GM23338 (cell line): ENCODE data around the gene C10orf90. TPM values are rescaled to one million over a fixed set of nuclear protein-coding genes. Genes with fewer than 3 reads are reported as not detected.

ENCODE experiments used
- ATAC-seq: fragments of 200-7000 bp; cut with Tn5 transposase; 3 replicates; pipeline ENCODE4 v1.9.1; 2020
- DNase-seq: peaks from one replicate; pipeline ENCODE4 v3.0.0-alpha.2; 2015; ENCODE audit warnings: low spot score
- H2AFZ ChIP-seq: fragments of 200-600 bp; sonication (generic); 2 replicates; pipeline ENCODE4 v1.8.0; 2016; ENCODE audit warnings: antibody characterized with exemption, mild to moderate bottlenecking, moderate library complexity
- H3F3A ChIP-seq: fragments of 200-600 bp; sonication (generic); replicated peaks from 2 replicates; pipeline ENCODE4 v1.8.0; 2017; ENCODE audit warnings: antibody characterized with exemption, mixed run types, low read depth
- H3K27ac ChIP-seq: fragments of 200-600 bp; sonication (generic); 2 replicates; pipeline ENCODE4 v1.6.1; 2016; ENCODE audit warnings: low read depth
- H3K27me3 ChIP-seq: fragments of 200-600 bp; sonication (generic); 2 replicates; pipeline ENCODE4 v1.8.0; 2016; ENCODE audit warnings: mild to moderate bottlenecking, mixed run types, moderate library complexity; ENCODE audit not compliant: insufficient read depth
- H3K36me3 ChIP-seq: fragments of 200-600 bp; sonication (generic); 2 replicates; pipeline ENCODE4 v1.8.0; 2016; ENCODE audit warnings: mild to moderate bottlenecking; ENCODE audit not compliant: insufficient read depth
- H3K4me1 ChIP-seq: fragments of 200-600 bp; sonication (generic); 2 replicates; pipeline ENCODE4 v1.8.0; 2016; ENCODE audit warnings: mild to moderate bottlenecking, moderate library complexity; ENCODE audit not compliant: insufficient read depth
- H3K4me2 ChIP-seq: fragments of 200-600 bp; sonication (generic); 2 replicates; pipeline ENCODE4 v1.7.1; 2017; ENCODE audit warnings: mixed run types
- H3K4me3 ChIP-seq: fragments of 200-600 bp; sonication (generic); 2 replicates; pipeline ENCODE4 v1.6.1; 2016; ENCODE audit warnings: mixed run types
- H3K79me2 ChIP-seq: fragments of 200-600 bp; sonication (generic); replicated peaks from 2 replicates; pipeline ENCODE4 v1.8.0; 2017; ENCODE audit warnings: mild to moderate bottlenecking; ENCODE audit not compliant: insufficient read depth
- H3K9me2 ChIP-seq: fragments of 200-600 bp; sonication (generic); 2 replicates; pipeline ENCODE4 v1.8.0; 2017; ENCODE audit not compliant: insufficient read depth
- H4K20me1 ChIP-seq: fragments of 200-600 bp; sonication (generic); replicated peaks from 2 replicates; pipeline ENCODE4 v1.8.0; 2017; ENCODE audit warnings: mild to moderate bottlenecking; ENCODE audit not compliant: insufficient read depth
- H3K27ac Mint-ChIP-seq: 2 replicates; pipeline ENCODE4 v1.8.0; 2020; ENCODE audit warnings: inconsistent platforms, mild to moderate bottlenecking, moderate library complexity, mixed read lengths
- H3K27me3 Mint-ChIP-seq: 3 replicates; pipeline ENCODE4 v1.8.0; 2022; ENCODE audit warnings: low read depth, mild to moderate bottlenecking, moderate library complexity, mixed read lengths, inconsistent platforms; ENCODE audit not compliant: insufficient read depth, poor library complexity
- H3K36me3 Mint-ChIP-seq: 3 replicates; pipeline ENCODE4 v1.8.0; 2021; ENCODE audit warnings: low read depth, mild to moderate bottlenecking, inconsistent platforms, moderate library complexity, mixed read lengths
- H3K4me1 Mint-ChIP-seq: 3 replicates; pipeline ENCODE4 v1.8.0; 2020; ENCODE audit warnings: mild to moderate bottlenecking, inconsistent platforms, mixed read lengths
- H3K4me3 Mint-ChIP-seq: 3 replicates; pipeline ENCODE4 v1.8.0; 2021; ENCODE audit warnings: moderate library complexity, mild to moderate bottlenecking, inconsistent platforms, mixed read lengths
- H3K9me3 Mint-ChIP-seq: 3 replicates; pipeline ENCODE4 v1.8.0; 2020; ENCODE audit warnings: moderate library complexity, mild to moderate bottlenecking, inconsistent platforms, mixed read lengths
- CREB1 ChIP-seq: fragments of 250-450 bp; sonication (Bioruptor Pico); IDR thresholded peaks from 2 replicates; pipeline ENCODE4 v1.5.0; 2020; ENCODE audit warnings: low read depth, mild to moderate bottlenecking, moderate library complexity
- EZH2 ChIP-seq: fragments of 200-600 bp; sonication (generic); IDR thresholded peaks from one replicate; pipeline ENCODE4 v1.8.0; 2017; ENCODE audit warnings: antibody characterized with exemption, mild to moderate bottlenecking, low read depth; ENCODE audit not compliant: unreplicated experiment
- EZH2phosphoT487 ChIP-seq: fragments of 200-600 bp; sonication (generic); IDR thresholded peaks from one replicate; pipeline ENCODE4 v1.8.1; 2018; ENCODE audit warnings: antibody characterized with exemption; ENCODE audit not compliant: unreplicated experiment
- JUNB ChIP-seq: IDR thresholded peaks from one replicate; pipeline ENCODE4 v1.6.1; 2016; ENCODE audit warnings: antibody characterized with exemption; ENCODE audit not compliant: unreplicated experiment
- NANOG ChIP-seq: IDR thresholded peaks from 2 replicates; pipeline ENCODE4 v1.6.1; 2016; ENCODE audit warnings: antibody characterized with exemption, borderline replicate concordance
- POLR2AphosphoS5 ChIP-seq: IDR thresholded peaks from 2 replicates; pipeline ENCODE4 v1.6.1; 2016; ENCODE audit warnings: antibody characterized with exemption, low read depth
- STAT1 ChIP-seq: IDR thresholded peaks from one replicate; pipeline ENCODE4 v1.6.1; 2016; ENCODE audit warnings: antibody characterized with exemption; ENCODE audit not compliant: unreplicated experiment
- ZNF114 ChIP-seq: fragments of 250-450 bp; sonication (Bioruptor Pico); IDR thresholded peaks from 2 replicates; pipeline ENCODE4 v1.5.0; 2020; ENCODE audit warnings: mild to moderate bottlenecking, moderate library complexity
- ZNF331 ChIP-seq: fragments of 250-450 bp; sonication (Bioruptor Pico); IDR thresholded peaks from 2 replicates; pipeline ENCODE4 v1.5.0; 2020; ENCODE audit warnings: low read depth, mild to moderate bottlenecking, moderate library complexity
- polyA plus RNA-seq: library from polyadenylated mRNA; unstranded; fragments of >200 nt; fragmentation: Nextera tagmentation; extraction: Ambion mirVana; gene quantifications from 2 replicates; pipeline ENCODE4 v1.2.1, GENCODE V29; 2016
- total RNA-seq: library from RNA; depleted of rRNA; stranded (reverse); fragments of >200 nt; shearing (Covaris generic); gene quantifications from 2 replicates; pipeline ENCODE4 v1.2.3, GENCODE V29; 2014
- TF ChIP-seq, protein P1 (sequence below), 2 experiments: fragments of 200-600 bp in 1 of 2; sonication (generic) in 1 of 2; conservative IDR thresholded peaks; 2 replicates each; pipeline versions ENCODE4 v1.5.1 to v1.6.1; 2016 to 2017; ENCODE audit warnings: antibody characterized with exemption in 2 of 2, low read depth in 2 of 2, mild to moderate bottlenecking in 2 of 2, moderate library complexity in 1 of 2
- TF ChIP-seq, protein P2 (sequence below): IDR thresholded peaks from one replicate; pipeline ENCODE4 v1.6.1; 2018; ENCODE audit warnings: antibody characterized with exemption; ENCODE audit not compliant: unreplicated experiment
- TF ChIP-seq, protein P3 (sequence below): fragments of 250-450 bp; sonication (Bioruptor Pico); IDR thresholded peaks from 2 replicates; pipeline ENCODE4 v1.5.0; 2020; ENCODE audit warnings: mild to moderate bottlenecking, moderate library complexity
- TF ChIP-seq, protein P4 (sequence below): IDR thresholded peaks from 2 replicates; pipeline ENCODE4 v1.6.1; 2016; ENCODE audit warnings: antibody characterized with exemption

C10orf90 gene
- total and polyA plus RNA-seq, 2 experiments from 2014 or later: 0.76 to 0.97 TPM

DNA sequence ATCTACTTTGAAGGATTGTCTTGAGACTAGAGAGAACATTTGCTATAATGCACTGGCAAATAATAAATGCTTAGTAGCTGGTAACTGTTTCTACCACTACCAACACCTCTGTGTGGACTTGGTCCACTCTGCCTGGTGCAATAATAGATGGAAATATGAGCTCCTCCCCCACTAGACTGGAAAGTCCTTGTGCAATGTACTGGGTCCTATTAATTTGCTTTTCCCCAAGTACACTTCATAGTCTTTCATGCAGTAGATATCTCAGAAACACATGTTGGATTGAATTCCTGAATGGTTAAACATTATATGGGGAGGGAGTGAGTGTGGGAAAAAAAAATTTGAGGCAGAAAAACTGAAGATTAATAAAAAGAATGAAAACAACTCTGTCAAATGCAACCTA lies 119.3 kb downstream of the C10orf90 start:
- ATAC-seq (no peak), DNase-seq (no peak)

More for the DNA sequence above, 119.3 kb downstream of the C10orf90 start:
- H3K4me3 ChIP-seq: no peak overlapping the region
- no peaks in the 10 kb centered on the region for H3K36me3 ChIP-seq
- H3F3A ChIP-seq: no peaks in the 10 kb centered on the region
- no peaks in the 10 kb centered on the region for H3K79me2 ChIP-seq
- Mint-ChIP-seq H3K9me3 (no peaks in the 10 kb centered on the region; the same call in 2 of the 3 replicates), H3K4me1 (peaks cover 16% of the 10 kb centered on the region), H3K4me3 (no peak overlapping the region), H3K27me3 (peaks cover 3% of the 10 kb centered on the region), H3K36me3 (no peaks in the 10 kb centered on the region), H3K27ac (no peak overlapping the region)
- TF ChIP-seq CREB1: no peak
- TF ChIP-seq, protein P1, sequence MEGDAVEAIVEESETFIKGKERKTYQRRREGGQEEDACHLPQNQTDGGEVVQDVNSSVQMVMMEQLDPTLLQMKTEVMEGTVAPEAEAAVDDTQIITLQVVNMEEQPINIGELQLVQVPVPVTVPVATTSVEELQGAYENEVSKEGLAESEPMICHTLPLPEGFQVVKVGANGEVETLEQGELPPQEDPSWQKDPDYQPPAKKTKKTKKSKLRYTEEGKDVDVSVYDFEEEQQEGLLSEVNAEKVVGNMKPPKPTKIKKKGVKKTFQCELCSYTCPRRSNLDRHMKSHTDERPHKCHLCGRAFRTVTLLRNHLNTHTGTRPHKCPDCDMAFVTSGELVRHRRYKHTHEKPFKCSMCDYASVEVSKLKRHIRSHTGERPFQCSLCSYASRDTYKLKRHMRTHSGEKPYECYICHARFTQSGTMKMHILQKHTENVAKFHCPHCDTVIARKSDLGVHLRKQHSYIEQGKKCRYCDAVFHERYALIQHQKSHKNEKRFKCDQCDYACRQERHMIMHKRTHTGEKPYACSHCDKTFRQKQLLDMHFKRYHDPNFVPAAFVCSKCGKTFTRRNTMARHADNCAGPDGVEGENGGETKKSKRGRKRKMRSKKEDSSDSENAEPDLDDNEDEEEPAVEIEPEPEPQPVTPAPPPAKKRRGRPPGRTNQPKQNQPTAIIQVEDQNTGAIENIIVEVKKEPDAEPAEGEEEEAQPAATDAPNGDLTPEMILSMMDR (conservative IDR thresholded peaks at IDR 0.05; ENCODE audit: low read depth in 2 of 2): no peak
- TF ChIP-seq, protein P2, sequence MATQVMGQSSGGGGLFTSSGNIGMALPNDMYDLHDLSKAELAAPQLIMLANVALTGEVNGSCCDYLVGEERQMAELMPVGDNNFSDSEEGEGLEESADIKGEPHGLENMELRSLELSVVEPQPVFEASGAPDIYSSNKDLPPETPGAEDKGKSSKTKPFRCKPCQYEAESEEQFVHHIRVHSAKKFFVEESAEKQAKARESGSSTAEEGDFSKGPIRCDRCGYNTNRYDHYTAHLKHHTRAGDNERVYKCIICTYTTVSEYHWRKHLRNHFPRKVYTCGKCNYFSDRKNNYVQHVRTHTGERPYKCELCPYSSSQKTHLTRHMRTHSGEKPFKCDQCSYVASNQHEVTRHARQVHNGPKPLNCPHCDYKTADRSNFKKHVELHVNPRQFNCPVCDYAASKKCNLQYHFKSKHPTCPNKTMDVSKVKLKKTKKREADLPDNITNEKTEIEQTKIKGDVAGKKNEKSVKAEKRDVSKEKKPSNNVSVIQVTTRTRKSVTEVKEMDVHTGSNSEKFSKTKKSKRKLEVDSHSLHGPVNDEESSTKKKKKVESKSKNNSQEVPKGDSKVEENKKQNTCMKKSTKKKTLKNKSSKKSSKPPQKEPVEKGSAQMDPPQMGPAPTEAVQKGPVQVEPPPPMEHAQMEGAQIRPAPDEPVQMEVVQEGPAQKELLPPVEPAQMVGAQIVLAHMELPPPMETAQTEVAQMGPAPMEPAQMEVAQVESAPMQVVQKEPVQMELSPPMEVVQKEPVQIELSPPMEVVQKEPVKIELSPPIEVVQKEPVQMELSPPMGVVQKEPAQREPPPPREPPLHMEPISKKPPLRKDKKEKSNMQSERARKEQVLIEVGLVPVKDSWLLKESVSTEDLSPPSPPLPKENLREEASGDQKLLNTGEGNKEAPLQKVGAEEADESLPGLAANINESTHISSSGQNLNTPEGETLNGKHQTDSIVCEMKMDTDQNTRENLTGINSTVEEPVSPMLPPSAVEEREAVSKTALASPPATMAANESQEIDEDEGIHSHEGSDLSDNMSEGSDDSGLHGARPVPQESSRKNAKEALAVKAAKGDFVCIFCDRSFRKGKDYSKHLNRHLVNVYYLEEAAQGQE: no peak
- TF ChIP-seq POLR2AphosphoS5: no peak
- no peak for TF ChIP-seq ZNF114 (CRISPR knock-in tag)
- no peak for TF ChIP-seq NANOG
- no peak for TF ChIP-seq EZH2phosphoT487
- TF ChIP-seq, protein P3, sequence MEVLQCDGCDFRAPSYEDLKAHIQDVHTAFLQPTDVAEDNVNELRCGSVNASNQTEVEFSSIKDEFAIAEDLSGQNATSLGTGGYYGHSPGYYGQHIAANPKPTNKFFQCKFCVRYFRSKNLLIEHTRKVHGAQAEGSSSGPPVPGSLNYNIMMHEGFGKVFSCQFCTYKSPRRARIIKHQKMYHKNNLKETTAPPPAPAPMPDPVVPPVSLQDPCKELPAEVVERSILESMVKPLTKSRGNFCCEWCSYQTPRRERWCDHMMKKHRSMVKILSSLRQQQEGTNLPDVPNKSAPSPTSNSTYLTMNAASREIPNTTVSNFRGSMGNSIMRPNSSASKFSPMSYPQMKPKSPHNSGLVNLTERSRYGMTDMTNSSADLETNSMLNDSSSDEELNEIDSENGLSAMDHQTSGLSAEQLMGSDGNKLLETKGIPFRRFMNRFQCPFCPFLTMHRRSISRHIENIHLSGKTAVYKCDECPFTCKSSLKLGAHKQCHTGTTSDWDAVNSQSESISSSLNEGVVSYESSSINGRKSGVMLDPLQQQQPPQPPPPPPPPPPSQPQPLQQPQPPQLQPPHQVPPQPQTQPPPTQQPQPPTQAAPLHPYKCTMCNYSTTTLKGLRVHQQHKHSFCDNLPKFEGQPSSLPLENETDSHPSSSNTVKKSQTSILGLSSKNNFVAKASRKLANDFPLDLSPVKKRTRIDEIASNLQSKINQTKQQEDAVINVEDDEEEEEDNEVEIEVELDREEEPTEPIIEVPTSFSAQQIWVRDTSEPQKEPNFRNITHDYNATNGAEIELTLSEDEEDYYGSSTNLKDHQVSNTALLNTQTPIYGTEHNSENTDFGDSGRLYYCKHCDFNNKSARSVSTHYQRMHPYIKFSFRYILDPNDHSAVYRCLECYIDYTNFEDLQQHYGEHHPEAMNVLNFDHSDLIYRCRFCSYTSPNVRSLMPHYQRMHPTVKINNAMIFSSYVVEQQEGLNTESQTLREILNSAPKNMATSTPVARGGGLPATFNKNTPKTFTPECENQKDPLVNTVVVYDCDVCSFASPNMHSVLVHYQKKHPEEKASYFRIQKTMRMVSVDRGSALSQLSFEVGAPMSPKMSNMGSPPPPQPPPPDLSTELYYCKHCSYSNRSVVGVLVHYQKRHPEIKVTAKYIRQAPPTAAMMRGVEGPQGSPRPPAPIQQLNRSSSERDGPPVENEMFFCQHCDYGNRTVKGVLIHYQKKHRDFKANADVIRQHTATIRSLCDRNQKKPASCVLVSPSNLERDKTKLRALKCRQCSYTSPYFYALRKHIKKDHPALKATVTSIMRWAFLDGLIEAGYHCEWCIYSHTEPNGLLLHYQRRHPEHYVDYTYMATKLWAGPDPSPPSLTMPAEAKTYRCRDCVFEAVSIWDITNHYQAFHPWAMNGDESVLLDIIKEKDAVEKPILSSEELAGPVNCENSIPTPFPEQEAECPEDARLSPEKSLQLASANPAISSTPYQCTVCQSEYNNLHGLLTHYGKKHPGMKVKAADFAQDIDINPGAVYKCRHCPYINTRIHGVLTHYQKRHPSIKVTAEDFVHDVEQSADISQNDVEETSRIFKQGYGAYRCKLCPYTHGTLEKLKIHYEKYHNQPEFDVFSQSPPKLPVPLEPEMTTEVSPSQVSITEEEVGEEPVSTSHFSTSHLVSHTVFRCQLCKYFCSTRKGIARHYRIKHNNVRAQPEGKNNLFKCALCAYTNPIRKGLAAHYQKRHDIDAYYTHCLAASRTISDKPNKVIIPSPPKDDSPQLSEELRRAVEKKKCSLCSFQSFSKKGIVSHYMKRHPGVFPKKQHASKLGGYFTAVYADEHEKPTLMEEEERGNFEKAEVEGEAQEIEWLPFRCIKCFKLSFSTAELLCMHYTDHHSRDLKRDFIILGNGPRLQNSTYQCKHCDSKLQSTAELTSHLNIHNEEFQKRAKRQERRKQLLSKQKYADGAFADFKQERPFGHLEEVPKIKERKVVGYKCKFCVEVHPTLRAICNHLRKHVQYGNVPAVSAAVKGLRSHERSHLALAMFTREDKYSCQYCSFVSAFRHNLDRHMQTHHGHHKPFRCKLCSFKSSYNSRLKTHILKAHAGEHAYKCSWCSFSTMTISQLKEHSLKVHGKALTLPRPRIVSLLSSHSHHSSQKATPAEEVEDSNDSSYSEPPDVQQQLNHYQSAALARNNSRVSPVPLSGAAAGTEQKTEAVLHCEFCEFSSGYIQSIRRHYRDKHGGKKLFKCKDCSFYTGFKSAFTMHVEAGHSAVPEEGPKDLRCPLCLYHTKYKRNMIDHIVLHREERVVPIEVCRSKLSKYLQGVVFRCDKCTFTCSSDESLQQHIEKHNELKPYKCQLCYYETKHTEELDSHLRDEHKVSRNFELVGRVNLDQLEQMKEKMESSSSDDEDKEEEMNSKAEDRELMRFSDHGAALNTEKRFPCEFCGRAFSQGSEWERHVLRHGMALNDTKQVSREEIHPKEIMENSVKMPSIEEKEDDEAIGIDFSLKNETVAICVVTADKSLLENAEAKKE: no peak
- no peak for TF ChIP-seq JUNB
- TF ChIP-seq STAT1: no peak
- no peak for TF ChIP-seq EZH2
- TF ChIP-seq, protein P4, sequence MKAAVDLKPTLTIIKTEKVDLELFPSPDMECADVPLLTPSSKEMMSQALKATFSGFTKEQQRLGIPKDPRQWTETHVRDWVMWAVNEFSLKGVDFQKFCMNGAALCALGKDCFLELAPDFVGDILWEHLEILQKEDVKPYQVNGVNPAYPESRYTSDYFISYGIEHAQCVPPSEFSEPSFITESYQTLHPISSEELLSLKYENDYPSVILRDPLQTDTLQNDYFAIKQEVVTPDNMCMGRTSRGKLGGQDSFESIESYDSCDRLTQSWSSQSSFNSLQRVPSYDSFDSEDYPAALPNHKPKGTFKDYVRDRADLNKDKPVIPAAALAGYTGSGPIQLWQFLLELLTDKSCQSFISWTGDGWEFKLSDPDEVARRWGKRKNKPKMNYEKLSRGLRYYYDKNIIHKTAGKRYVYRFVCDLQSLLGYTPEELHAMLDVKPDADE: no peak
- TF ChIP-seq ZNF331 (CRISPR knock-in tag): no peak
- H3K27ac ChIP-seq: no peak overlapping the region
- no peaks in the 10 kb centered on the region for H4K20me1 ChIP-seq
- 0 out of 2 replicates have a peak, but pooled peaks cover 4% of the 10 kb centered on the region for H3K4me1 ChIP-seq
- H3K9me2 ChIP-seq: no peaks in the 10 kb centered on the region
- no peaks in the 10 kb centered on the region for H3K27me3 ChIP-seq
- H3K4me2 ChIP-seq: no peak overlapping the region
- H2AFZ ChIP-seq: no peak overlapping the region
